GM18511 (cell line): ENCODE measurements around the gene IQGAP1.
"Not testable (repeated sequence)": the region's sequence is repeated elsewhere in the genome, so short reads cannot be mapped to it uniquely, and the experiment has no call there.

Source experiments
- ATAC-seq: cut with Tn5 transposase; IDR thresholded peaks from one replicate; pipeline ENCODE4 v1.9.1; 2021; ENCODE audit warnings: mild to moderate bottlenecking, moderate library complexity; ENCODE audit not compliant: unreplicated experiment

The IQGAP1 gene

DNA sequence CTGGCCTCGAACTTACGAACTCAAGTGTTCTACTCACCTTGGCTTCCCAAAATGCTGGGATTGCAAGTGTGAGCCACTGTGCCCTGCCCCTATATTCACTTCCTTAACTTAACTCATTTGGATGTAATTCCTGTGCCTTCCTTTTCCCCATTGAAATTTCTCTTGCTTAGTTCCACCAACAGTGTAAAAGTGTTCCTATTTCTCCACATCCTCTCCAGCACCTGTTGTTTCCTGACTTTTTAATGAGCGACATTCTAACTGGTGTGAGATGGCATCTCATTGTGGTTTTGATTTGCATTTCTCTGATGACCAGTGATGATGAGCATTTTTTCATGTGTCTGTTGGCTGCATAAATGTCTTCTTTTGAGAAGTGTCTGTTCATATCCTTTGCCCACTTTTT lies 21.5 kb downstream of the IQGAP1 start:
- not testable (repeated sequence) for ATAC-seq

DNA sequence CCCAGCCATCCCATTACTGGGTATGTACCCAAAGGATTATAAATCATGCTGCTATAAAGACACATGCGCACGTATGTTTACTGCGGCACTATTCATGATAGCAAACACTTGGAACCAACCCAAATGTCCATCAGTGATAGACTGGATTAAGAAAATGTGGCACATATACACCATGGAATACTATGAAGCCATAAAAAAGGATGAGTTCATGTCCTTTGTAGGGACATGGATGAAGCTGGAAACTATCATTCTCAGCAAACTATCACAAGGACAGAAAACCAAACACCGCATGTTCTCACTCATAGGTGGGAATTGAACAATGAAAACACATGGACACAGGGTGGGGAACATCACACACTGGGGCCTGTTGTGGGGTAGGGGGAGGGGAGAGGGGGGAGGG lies 22.3 kb downstream of the IQGAP1 start:
- ATAC-seq: not testable (repeated sequence)

DNA sequence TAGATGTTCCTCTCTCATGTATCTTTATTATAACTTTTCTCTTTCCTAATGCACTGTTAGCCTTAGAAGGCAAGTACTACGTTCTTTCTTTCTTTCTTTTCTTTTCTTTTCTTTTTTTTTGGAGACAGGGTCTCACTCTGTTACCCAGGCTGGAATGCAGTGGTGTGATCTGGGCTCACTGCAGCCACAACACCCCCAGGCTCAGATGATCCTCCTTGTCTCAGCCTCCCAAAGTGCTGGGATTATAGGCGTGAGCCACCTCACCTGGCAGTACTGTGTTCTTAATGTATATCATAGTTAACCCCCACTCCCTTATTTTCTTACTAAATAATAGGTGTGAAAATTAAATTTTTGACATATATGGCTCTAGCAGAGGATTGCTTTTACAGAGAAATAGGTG lies 23.1 kb downstream of the IQGAP1 start:
- no peak for ATAC-seq

DNA sequence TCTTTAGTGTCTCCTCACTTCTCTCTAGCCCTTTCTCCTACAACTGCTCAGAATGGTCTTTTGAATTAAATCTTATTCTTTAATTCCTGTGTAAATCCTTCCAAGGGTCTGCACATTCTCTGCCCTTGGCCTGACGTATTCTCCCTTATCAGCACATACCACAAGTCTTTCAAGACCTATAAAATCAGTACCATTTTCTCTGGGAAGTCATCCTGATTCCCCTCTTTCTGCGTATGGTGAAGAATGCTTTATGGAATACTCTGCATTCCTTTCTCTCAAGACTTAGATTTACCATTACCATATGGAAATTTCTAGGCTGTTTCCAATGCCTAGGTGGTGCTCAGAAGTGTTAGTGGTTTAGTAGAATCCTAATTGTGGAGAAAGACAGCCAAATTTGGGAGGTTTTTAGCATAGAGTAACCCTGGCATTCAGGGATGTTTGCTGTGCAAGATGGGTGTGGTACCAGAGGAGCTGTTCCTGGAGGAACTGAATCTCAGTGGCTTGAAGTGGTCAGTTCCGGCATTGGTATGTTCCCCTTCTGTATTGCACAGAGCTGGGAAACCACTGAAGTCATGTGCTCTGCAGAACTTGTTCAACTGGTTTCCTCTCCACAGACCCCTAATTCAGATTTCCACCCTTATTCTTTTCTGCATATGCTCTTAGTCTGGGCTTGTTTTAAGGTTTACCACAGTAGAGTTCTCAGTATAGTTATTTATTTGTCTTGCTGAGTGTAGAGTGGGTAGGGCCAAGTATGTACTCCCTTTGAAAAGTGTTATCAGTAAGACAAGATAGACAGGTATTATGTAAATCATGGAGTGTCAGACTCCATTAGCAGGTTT lies 24.5 kb downstream of the IQGAP1 start:
- ATAC-seq: peak; percentile 94

DNA sequence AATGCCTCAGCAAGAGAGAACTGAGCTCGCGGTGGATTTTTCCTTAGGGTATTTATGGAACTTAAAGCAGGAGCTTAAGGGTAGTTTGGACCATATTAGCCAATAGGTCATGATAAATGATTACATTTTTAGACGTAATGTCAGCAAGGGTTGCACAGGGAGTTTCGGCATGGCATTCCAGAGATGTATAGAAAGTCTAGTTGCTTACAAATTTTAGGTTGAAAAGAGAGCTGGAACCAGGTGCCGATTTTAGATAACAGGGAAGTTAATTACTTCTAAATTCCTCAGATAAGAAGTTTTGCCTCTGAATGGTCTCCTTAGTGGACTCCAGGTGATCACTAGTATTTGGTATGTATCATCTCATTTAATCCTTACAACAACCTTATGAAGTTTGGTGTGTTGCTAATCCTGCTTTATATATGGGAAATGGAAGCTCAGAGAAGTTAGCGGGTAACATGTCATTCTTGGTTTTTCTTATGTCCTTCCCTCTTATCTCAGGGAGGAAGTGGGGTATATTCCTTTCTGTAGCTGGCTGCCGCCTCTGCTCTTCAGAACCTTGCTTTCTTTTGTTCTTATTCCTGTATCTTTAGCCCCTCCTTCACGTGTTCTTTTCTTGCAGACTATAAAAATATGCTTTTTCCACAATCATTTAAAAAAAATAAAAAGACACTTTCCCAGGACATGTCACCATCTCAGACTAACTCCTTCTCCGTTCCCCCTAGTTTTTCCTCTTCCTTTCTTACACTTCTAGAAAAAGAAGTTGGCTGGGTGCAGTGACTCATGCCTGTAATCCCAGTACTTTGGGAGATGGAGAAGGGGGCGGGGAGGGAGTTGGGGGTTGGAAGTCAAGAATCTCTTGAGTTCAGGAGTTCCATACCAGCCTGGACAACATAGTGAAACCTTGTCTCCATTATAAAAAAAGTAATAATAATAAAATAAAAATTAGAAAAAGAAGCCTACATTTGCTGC lies 25.7 kb downstream of the IQGAP1 start:
- ATAC-seq: no peak

DNA sequence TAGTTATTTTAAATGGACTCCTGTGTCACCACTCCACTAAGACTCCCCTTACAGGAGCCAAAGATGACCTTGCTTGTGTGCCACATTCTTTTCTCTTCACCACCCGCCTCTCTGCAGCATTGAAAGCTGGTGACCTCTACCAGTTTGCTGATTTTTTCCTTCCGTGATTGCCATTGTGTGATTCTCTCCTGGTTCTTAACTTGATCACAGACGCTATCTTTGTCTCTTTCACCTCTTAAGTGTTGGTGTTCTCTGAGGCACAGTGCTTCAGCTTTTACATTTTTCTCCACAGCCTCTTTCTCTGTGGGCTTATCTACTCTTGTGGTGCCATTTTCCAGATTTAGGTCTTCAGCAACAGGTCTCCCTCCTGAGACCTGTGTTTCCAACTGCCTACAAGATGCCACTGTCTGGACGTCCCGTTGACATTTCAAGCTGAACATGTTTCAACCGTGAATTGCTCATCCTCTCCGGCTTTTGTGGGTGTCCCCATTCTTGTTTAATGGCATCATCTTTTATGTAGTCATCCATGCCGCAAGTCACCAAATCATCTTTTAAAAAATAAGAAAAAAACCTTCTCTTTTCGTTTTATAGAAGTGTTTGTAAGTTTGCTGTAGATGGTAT lies 26.5 kb downstream of the IQGAP1 start:
- no peak for ATAC-seq

DNA sequence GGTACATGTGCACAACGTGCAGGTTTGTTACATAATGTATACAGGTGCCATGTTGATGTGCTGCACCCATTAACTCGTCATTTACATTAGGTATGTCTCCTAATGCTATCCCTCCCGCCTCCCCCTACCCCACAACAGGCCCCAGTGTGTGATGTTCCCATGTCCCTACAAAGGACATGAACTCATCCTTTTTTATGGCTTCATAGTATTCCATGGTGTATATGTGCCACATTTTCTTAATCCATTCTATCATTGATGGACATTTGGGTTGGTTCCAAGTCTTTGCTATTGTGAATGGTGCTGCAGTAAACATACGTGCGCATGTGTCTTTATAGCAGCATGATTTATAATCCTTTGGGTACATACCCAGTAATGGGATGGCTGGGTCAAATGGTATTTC lies 28.0 kb downstream of the IQGAP1 start:
- ATAC-seq: not testable (repeated sequence)

DNA sequence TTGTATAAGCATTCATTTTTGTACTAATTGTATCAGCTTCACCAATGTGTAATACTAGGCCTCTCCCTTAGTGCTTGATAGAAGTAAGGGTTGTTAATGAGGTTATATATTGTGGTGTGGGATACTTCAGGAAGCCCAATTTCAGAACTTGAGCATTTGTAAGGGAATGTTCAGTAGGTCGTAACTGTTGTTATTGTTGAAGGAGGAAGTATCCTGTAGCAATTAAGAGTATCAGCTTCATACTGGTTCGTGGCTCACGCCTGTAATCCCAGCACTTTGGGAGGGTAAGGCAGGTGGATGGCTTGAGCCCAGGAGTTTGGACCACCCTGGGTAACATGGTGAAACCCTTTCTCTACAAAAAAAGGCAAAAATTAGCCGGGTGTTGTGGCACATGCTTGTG lies 30.6 kb downstream of the IQGAP1 start:
- ATAC-seq: no peak

DNA sequence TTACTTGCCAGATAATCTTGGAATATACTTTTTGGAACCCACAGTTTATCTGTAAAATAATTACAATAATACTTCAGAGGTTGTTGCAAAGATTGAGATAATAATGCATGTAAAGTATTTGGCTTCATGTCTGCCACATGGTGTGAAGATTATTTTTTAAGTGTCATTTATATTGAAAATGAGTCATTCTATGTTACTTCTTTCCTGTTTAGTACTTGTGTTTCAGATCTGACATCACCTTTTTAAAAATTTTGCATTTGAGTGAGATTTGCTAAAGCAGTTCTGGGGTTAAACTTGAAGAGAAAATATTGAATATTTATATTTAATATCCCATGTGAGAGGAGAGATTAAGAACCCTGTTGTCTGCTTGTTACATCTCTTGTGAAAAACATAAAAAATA lies 31.2 kb downstream of the IQGAP1 start:
- ATAC-seq: no peak

DNA sequence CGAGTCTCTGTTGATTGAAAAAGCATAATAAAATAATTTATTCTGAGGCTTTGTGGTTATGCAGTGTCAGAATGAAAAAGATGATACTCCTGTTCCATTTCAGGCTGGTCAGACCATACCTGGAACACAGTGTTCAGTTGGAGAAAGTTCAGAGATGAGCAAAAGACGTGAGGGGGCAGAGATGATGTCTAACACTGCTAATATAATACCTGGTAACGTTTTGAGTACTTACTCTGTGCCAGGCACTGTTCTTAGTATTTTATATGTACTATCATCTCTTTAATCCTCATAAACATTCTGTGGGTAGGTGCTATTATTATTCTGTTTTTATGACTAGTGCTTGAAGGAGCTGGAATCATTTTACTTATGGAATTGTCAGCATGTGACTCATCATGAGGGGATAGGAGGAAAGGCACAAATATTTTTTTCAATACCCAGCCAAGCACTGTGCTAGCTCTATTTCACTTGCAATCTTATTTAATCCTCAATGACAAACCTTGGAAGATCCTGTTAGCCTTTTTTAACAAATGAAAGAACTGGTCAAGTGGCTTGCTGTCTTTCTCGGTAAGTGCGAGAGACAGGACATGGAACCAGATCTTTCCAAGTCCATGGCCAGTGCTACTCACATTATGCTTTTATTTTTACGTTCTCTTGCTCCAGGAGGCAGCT lies 31.8 kb downstream of the IQGAP1 start:
- ATAC-seq: peak; percentile 78

DNA sequence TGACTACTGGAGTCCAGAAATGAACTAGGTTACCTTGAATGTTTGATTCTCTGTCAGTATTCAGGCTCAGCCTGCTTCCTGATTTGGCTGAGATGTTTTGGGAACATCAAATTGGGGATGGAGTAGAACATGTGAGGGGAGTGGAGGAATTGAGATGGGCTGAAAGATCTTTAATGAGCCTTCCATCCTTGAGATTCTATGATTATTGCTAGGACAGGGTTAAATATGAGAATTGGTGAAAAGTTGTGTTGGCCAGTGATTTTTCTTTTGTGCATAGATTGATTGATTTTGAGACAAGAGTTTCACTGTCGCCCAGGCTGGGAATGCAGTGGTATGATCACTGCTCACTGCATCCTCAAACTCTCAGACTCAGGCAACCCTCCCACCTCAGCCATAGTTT lies 32.4 kb downstream of the IQGAP1 start:
- no peak for ATAC-seq

DNA sequence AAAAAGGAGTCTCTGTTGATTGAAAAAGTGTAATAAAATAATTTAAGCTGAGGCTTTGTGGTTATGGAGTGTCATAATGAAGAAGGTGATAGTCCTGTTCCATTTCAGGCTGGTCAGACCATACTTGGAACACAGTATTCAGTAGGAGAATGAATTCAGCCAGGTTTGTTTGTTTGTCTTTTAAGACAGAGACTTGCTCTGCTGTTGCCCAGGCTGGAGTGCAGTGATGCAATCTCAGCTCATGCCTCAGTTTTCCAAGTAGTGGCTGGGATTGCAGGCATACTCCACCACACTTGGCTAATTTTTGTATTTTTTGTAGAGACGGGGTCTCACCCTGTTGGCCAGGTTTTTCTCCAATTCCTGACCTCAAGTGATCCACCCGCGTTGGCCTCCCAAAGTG lies 33.5 kb downstream of the IQGAP1 start:
- ATAC-seq: no peak

DNA sequence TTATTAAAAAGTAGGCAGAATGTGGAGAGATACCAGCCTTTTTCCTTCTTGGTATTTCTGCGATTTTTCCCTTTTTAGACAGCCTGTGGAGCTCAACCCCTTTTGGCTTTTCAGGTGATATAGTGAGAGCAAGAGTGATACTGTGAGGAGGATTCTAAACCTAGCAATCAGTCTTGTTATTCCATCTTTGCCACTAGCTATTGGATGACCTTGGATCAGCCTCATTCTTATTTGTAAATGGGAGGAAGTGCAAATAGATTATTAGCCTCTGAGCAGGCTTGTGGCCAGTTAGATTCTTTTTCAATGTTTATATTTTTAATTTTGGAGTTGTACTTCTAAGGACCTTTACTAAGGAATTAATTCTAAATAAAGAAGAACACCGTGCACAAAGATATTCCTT lies 34.0 kb downstream of the IQGAP1 start:
- ATAC-seq: no peak

DNA sequence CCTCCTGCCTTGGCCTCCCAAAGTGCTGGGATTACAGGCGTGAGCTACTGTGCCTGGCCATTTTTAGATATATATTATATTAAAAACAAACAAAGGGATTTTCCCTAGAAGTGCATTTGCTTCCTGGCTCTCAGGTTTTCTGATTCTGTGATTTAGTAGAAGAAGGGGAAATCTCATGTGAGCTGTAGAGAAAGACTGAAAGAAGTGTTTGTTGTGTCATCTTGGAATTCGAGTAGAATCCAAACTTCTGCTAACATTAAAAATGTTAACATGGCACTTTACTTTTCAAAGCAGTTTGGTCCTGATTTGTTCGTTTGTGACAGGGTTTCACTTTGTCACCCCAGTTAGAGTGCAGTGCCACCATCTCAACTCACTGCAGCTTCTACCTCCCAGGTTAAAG lies 34.9 kb downstream of the IQGAP1 start:
- no peak for ATAC-seq

DNA sequence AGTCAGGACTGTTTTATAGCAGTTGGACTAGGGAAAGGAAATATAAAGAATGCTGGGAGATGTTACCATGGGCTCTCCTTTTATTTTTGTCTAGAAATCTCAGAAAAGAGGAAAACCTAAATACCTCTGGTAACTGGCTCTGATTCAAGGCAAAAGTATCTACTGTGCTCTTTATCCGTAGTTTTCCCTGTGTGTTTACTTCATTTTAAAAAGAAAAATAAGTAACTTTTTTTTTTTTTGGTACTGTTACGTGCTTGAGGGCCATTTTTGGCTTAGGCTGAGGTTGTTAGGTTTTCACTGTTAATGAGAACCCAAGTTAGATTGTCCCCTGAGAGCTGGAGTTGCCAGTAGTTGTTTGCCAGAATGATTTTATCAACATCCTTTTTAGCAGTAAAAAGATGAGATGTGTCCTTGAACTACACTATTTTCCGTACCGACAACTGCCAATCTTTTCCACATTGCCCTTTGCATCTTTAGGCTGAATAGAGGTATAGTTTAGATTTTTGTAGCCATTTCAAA lies 35.8 kb downstream of the IQGAP1 start:
- ATAC-seq: no peak

DNA sequence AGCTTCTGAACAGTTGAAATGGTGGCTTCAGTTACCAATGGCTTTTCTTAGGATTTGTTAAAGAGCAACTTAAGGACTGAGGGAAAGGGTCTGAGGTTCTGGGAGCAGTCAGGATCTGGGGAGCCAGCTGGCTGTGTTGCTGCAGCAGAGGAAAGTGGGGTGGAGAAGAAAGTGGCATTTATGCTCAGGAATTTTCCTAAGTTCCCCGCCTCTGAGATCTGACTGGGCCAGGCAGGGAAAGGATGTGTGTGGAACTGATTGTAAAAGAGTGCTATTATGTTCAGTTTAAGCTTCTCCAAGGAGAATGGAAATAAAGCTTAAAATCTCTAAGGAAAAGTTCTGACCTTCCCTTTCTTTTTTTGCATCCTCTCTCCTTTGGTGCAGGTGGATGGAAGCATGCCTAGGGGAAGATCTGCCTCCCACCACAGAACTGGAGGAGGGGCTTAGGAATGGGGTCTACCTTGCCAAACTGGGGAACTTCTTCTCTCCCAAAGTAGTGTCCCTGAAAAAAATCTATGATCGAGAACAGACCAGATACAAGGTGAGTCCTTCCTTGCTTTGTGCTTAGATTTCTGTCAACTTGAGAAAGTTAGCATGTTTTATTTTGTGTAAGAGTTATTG lies 37.8 kb downstream of the IQGAP1 start:
- ATAC-seq: no peak

DNA sequence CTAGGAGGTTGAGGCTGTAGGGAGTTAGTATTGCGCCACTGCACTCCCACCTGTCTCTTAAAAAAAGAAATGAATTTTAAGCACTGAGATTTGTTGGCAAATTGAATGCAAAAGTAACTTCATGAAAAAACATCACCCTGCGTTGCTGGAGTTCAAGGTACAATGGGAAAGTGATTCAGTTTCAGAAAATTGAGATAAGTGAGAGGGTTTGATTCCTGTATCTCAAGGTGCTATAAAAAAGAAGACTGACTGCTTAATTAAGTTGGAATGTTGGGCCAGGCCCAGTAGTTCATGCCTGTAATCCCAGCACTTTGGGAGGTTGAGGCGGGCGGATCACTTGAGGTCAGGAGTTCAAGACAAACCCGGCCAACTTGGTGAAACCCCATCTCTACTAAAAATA lies 39.1 kb downstream of the IQGAP1 start:
- no peak for ATAC-seq

DNA sequence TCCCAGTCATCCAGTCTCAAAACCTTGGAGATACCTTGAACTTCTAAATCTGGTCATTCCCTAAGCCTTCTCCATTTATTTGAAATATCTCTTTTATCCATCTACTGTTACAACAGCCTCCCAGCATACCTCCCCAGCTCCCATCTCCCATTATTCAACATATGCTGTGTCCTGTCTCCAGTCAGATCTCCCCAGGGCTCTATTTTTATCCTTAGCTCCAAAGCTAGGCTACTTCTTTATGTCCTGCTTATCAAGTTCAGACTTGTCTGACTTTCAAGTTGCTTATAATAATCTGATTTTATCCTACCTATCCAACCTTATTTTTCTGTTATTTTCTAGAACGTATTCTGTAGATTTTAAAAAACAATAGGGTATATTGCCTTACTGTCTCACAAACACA lies 44.2 kb downstream of the IQGAP1 start:
- ATAC-seq: no peak

DNA sequence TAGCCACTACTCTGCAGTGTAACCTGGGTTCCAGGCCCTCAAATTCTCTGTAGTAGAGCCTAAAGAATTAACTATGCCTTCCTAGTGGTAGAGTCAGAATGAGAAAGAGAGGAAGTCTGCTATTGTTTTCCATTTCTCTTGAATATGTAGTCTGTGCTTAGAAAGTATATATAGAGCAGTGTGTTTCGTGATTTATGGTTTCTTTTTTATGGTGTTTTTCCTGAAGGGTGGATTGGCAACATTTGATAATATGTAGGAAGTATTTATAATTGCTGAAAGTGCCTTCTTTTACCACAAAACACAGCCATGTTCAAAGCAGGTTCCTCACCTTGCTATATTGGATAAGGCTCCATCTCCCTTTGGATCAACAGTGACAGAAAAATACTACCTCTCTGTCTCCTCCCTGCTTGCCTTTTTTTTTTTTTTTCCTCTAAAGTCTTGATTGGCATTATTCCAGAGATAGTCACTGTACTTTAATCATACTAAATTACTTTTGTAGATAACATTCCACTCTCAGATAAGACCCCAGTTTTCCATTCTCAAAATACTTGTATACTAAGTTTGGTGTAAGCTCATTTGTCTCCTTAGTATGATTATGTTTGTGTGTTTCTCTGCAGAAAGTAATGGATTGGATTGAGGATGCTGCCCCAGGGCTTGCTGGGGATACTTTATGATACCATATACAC lies 47.8 kb downstream of the IQGAP1 start:
- no peak for ATAC-seq

DNA sequence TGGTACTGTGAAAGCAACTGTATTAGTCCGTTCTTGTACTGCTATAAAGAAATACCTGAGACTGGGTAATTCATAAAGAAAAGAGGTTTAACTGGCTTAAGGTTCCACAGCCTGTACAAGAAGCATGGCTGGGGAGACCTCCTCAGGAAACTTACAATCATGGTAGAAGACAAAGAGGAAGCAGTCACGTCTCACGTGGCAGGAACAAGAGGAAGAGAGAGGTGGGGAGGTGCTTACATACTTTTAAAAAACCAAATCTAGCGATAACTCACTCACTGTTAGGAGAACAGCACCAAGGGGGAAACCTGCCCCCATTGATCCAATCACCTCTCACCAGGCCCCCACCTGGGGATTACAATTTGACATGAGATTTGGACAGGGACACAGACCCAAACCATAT lies 48.9 kb downstream of the IQGAP1 start:
- ATAC-seq: no peak
